Lower lobe of right lung (tissue), 2 donors: ENCODE measurements around the gene GABPA. TPM values are rescaled to one million over a fixed set of nuclear protein-coding genes. Genes with fewer than 3 reads are reported as not detected.
"Not testable (repeated sequence)": the region's sequence is repeated elsewhere in the genome, so short reads cannot be mapped to it uniquely, and the experiment has no call there.

Source experiments
- ATAC-seq, 2 donors: fragments of 200-7000 bp; cut with Tn5 transposase; one replicate each; pipeline ENCODE4 v1.9.1; 2020 to 2022; ENCODE audit warnings: mild to moderate bottlenecking in 2 of 2, moderate library complexity in 2 of 2
- DNase-seq: peaks from one replicate; pipeline ENCODE4 v3.0.0-alpha.2; 2020
- H3K27ac ChIP-seq: fragments of 200-600 bp; one replicate; pipeline ENCODE4 v1.8.0; 2022
- H3K27me3 ChIP-seq: fragments of 200-600 bp; one replicate; pipeline ENCODE4 v1.8.0; 2022; ENCODE audit warnings: low read depth
- H3K36me3 ChIP-seq: fragments of 200-600 bp; one replicate; pipeline ENCODE4 v1.8.0; 2022; ENCODE audit warnings: mild to moderate bottlenecking
- H3K4me1 ChIP-seq: fragments of 200-600 bp; one replicate; pipeline ENCODE4 v1.8.0; 2022
- H3K4me3 ChIP-seq: fragments of 200-600 bp; one replicate; pipeline ENCODE4 v1.8.0; 2022; ENCODE audit warnings: mild to moderate bottlenecking
- H3K9me3 ChIP-seq: fragments of 200-600 bp; one replicate; pipeline ENCODE4 v1.8.0; 2022
- intact Hi-C: fragments of 100-400 bp; cut with DNase I; formaldehyde crosslinking; loops from one replicate; pipeline ENCODE4 v1.11.0; 2022
- long read RNA-seq: library from polyadenylated mRNA; unstranded; transcript quantifications from one replicate; pipeline ENCODE4 v2.0.0, GENCODE V29; 2021
- total RNA-seq: library from RNA; stranded (reverse); fragmentation: NEBNext Ultra II Directional; extraction: Animal tissue kit (Norgen Biotek cat#: 25700); gene quantifications from one replicate; pipeline ENCODE4 v1.2.1, GENCODE V29; 2021
- TF ChIP-seq, protein P1 (sequence below): fragments of 200-600 bp; IDR thresholded peaks from one replicate; pipeline ENCODE4 v1.8.0; 2022; ENCODE audit warnings: antibody characterized with exemption, mild to moderate bottlenecking
- donor health status: DM: no; HTN: yes; CAD: no; lungs with severe emphysema.

The GABPA gene
- total RNA-seq = 29.3 TPM
- long read RNA-seq, full-length matches to known transcripts = 27 of 35 reads
- long read RNA-seq, partial matches to known transcripts = 1 of 35 reads
- long read RNA-seq, other reads (novel, unspliced or antisense) = 7 of 35 reads

DNA sequence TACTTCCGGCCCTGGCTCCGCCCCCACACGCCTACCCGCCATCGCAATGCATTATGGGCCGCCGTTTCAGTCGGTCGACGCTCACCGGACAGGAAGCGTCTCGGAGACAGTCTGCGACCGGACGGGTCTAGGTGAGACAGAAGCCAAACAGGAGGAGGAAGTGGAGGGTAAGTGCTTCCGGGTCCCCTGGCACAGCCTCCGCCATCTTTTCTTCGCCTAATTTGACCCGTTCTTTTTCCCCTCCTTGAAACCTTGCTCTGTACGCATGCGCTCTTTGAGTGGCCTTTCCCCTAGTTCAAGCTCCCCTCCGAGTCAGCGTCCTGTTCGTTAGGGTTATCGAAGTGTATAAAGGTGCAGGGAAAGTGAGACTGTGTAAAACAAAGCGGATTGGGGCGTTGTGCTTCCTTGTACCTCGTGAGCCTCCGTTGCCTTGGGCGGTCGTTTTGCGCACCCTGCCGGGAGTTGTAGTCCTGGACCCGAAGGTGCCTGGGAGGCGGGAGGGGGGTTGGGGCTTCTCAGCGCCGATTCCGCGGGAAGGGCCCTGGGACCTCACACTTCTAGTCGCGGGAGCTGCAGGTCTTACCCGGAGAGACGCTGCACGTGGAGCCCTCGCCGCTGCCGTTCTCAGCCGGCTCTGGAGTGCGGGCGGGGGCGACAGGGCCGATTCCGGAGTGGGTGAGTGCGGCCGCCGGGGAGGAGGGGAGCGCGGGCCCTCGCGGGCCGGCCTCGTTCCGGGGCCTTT is at the start of gene GABPA, which contains the start of gene ATP5PF:
Gene GABPA, plus strand, starts transcription at position 69 of the 742 bp plus-strand sequence. CDS start 6,627 bp downstream, outside the sequence.
Gene ATP5PF, minus strand, starts transcription at position 1 of the 742 bp plus-strand sequence. CDS start 5,110 bp downstream, outside the sequence.
- ATAC-seq (peak; percentile 97 to 98), DNase-seq (peak; percentile 98)
- Histone ChIP-seq H3K36me3 (peaks cover 5% of the 10 kb centered on the region), H3K4me1 (peaks cover 52% of the 10 kb centered on the region), H3K27me3 (no peaks in the 10 kb centered on the region), H3K9me3 (no peaks in the 10 kb centered on the region), H3K4me3 (peak within 1 kb of the TSS; percentile 87), H3K27ac (peak within 1 kb of the TSS; percentile 99)
- TF ChIP-seq, protein P1, sequence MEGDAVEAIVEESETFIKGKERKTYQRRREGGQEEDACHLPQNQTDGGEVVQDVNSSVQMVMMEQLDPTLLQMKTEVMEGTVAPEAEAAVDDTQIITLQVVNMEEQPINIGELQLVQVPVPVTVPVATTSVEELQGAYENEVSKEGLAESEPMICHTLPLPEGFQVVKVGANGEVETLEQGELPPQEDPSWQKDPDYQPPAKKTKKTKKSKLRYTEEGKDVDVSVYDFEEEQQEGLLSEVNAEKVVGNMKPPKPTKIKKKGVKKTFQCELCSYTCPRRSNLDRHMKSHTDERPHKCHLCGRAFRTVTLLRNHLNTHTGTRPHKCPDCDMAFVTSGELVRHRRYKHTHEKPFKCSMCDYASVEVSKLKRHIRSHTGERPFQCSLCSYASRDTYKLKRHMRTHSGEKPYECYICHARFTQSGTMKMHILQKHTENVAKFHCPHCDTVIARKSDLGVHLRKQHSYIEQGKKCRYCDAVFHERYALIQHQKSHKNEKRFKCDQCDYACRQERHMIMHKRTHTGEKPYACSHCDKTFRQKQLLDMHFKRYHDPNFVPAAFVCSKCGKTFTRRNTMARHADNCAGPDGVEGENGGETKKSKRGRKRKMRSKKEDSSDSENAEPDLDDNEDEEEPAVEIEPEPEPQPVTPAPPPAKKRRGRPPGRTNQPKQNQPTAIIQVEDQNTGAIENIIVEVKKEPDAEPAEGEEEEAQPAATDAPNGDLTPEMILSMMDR = no peak
- intact Hi-C loops = no loop called here

GRCh38 chr21:25687787-25688186 is 47.0 kb upstream of the GABPA start:
- no peak for ATAC-seq
- Histone ChIP-seq H3K9me3 (no peaks in the 10 kb centered on the region), H3K4me3 (no peak overlapping the region), H3K27ac (peak overlapping the region; percentile 32), H3K36me3 (no peaks in the 10 kb centered on the region), H3K4me1 (no peaks in the 10 kb centered on the region), H3K27me3 (no peaks in the 10 kb centered on the region)
- intact Hi-C loops = no loop called here
- no peak for DNase-seq
- TF ChIP-seq, protein P1 = no peak

GRCh38 chr21:25688275-25689155 is 46.3 kb upstream of the GABPA start:
- H3K27me3 ChIP-seq = no peaks in the 10 kb centered on the region
- intact Hi-C loops = no loop called here
- H3K4me3 ChIP-seq = no peak overlapping the region
- no peaks in the 10 kb centered on the region for H3K36me3 ChIP-seq
- ATAC-seq = no peak
- no peak for DNase-seq
- TF ChIP-seq, protein P1 = no peak
- H3K27ac ChIP-seq = peak overlapping the region; percentile 32
- no peaks in the 10 kb centered on the region for H3K4me1 ChIP-seq
- no peaks in the 10 kb centered on the region for H3K9me3 ChIP-seq

DNA sequence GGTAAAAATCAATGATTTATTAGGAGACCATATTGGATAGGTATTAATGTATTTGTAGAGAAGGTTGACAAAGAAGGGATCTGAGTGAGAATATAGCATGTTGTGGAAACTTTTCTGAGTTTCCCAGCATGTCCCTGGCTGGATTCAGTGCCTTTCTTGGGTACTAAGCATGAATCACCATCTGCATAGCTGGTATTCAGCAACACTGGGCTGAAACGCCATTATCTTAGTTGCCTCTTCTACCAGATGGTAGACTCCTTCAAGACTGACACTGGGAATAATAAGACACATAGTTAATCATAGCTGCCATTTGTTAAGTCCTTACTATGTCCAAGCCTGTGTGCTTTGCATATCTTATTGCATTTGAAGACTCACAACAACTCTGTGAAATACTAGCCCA is 45.5 kb upstream of the GABPA start:
- H3K27ac ChIP-seq = no peak overlapping the region

GRCh38 chr21:25691976-25692375 is 42.8 kb upstream of the GABPA start:
- Histone ChIP-seq H3K27me3 (no peaks in the 10 kb centered on the region), H3K4me3 (no peak overlapping the region), H3K9me3 (no peaks in the 10 kb centered on the region), H3K36me3 (peaks cover 11% of the 10 kb centered on the region), H3K4me1 (no peaks in the 10 kb centered on the region), H3K27ac (peak overlapping the region; percentile 4)
- no peak for ATAC-seq
- TF ChIP-seq, protein P1 = no peak
- intact Hi-C loops = no loop called here
- DNase-seq = no peak

More for the DNA sequence above, 45.5 kb upstream of the GABPA start:
- no peaks in the 10 kb centered on the region for H3K9me3 ChIP-seq
- DNase-seq = no peak
- no peak overlapping the region for H3K4me3 ChIP-seq
- no peaks in the 10 kb centered on the region for H3K4me1 ChIP-seq
- H3K36me3 ChIP-seq = peaks cover 4% of the 10 kb centered on the region
- TF ChIP-seq, protein P1 = no peak
- ATAC-seq = no peak
- no peaks in the 10 kb centered on the region for H3K27me3 ChIP-seq
- intact Hi-C loops = no loop called here

DNA sequence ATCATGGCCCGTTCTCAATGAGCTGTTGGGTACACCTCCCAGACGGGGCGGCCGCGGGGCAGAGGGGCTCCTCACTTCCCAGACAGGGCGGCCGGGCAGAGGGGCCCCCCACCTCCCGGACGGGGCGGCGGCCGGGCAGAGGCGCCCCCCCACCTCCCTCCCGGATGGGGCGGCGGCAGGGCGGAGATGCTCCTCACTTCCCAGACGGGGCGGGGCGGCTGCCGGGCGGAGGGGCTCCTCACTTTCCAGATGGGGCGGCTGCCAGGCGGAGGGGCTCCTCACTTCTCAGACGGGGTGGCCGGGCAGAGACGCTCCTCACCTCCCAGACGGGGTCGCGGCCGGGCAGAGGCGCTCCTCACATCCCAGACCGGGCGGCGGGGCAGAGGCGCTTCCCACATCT is 39.3 kb upstream of the GABPA start:
- H3K27me3 ChIP-seq, DNase-seq, intact Hi-C loops, H3K4me1 ChIP-seq, H3K27ac ChIP-seq, H3K9me3 ChIP-seq, ATAC-seq, H3K4me3 ChIP-seq: not testable (repeated sequence)
- H3K36me3 ChIP-seq = peaks cover 11% of the 10 kb centered on the region
